Thyroid gland (tissue), 4 donors: ENCODE measurements around the gene GFOD1.

Source experiments
- POLR2A ChIP-seq, 2 donors: fragments of 450-650 bp; IDR thresholded peaks; one replicate each; pipeline ENCODE4 v1.6.1; 2017; ENCODE audit warnings: antibody characterized with exemption in 2 of 2, mild to moderate bottlenecking in 2 of 2, moderate library complexity in 1 of 2
- TF ChIP-seq, protein P1 (sequence below), 6 experiments: fragments of 200-600 bp in 3 of 6; fragments of 450-650 bp in 3 of 6; sonication (generic) in 3 of 6; IDR thresholded peaks; one replicate each; pipeline ENCODE4 v1.5.1; 2016 to 2019; ENCODE audit warnings: antibody characterized with exemption in 6 of 6, mild to moderate bottlenecking in 2 of 6, inconsistent platforms in 1 of 6, moderate library complexity in 1 of 6

DNA sequence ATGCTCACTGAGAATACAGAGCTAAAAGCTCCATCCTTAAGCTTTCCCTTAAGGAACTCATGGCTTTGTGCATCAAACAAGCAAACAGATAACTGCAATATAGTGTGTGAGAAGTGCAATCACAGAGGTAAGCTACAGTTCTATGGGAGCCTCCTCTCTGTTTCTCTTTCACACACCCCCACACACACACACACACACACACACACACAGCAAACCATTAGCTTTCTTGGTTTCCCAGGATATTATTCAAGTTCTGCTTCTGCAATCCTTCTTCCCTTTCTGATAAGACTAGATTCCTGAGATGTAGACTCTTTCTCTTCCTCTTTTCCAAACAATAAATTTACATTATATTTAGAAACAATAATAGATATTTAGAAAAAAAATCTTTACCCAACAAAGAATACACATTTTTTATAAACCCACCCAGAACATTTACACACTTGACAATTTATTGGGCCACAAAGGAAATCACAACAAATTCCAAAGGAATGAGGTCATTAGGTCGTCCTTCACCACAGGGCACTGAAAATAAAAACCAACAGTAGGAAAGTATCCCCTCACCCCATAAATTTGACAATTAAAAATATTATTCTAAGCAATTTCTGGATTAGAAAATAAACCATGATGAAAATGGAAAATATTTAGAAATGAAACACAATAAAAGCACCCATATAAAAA is 9.3 kb upstream of the GFOD1 start:
- TF ChIP-seq, protein P1, sequence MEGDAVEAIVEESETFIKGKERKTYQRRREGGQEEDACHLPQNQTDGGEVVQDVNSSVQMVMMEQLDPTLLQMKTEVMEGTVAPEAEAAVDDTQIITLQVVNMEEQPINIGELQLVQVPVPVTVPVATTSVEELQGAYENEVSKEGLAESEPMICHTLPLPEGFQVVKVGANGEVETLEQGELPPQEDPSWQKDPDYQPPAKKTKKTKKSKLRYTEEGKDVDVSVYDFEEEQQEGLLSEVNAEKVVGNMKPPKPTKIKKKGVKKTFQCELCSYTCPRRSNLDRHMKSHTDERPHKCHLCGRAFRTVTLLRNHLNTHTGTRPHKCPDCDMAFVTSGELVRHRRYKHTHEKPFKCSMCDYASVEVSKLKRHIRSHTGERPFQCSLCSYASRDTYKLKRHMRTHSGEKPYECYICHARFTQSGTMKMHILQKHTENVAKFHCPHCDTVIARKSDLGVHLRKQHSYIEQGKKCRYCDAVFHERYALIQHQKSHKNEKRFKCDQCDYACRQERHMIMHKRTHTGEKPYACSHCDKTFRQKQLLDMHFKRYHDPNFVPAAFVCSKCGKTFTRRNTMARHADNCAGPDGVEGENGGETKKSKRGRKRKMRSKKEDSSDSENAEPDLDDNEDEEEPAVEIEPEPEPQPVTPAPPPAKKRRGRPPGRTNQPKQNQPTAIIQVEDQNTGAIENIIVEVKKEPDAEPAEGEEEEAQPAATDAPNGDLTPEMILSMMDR (IDR thresholded peaks at IDR 0.05): no peak
- no peak for TF ChIP-seq POLR2A (IDR thresholded peaks at IDR 0.05)
